Measurements from ENCODE around the gene LRRC15.

Gene LRRC15

DNA sequence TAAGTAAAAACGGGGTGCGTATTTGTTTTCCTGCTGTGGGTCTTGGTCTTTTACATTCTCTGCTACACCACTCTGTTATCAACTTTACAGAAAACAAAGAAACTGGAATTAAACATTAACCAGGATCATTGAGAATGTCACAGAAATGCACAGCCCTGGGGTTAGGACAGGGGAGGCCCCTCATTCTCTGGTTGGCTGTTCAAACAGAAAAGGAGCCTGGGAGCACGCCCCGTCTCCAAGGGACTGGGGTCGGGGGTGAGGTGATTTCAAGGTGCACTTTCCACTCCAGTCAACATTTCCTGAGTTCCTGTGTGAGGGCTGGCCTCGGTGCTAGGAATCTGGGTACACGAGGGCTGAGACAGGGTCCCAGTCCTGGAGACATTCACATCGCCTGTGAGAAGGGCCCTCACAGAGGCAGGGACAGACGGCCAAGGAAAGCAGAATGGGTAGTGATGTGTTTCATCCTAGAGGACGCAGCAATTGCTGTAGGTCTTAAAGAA lies 48.7 kb downstream of the LRRC15 start:
- Histone ChIP-seq H3F3A (ENCODE audit: control insufficient read depth, insufficient read depth) (peaks cover 4% of the 10 kb centered on the region; the same call in 1 of the 2 replicates), H3K36me3 (ENCODE audit: control insufficient read depth, low read length) (no peaks in the 10 kb centered on the region), H3K79me2 (ENCODE audit: control insufficient read depth, low read length) (no peaks in the 10 kb centered on the region), H3K9me3 (ENCODE audit: control insufficient read depth, insufficient read depth, low read length) (peaks cover 25% of the 10 kb centered on the region), H3K4me3 (ENCODE audit: low read length) (no peak overlapping the region), H3K27ac (ENCODE audit: low read depth, low read length) (no peak overlapping the region), H4K20me1 (ENCODE audit: control insufficient read depth, insufficient read depth, low read depth, low read length) (no peaks in the 10 kb centered on the region), H3K4me2 (ENCODE audit: low read length) (no peak overlapping the region), H3K9me2 (replicated peaks; ENCODE audit: control insufficient read depth, low read length) (no peaks in the 10 kb centered on the region), H3K27me3 (ENCODE audit: control insufficient read depth, low read length) (peaks cover 46% of the 10 kb centered on the region), H3K4me1 (ENCODE audit: control insufficient read depth, low read length) (no peaks in the 10 kb centered on the region)
- TF ChIP-seq EZH2phosphoT487 (IDR thresholded peaks at IDR 0.05; ENCODE audit: borderline replicate concordance, low read length): no peak
- TF ChIP-seq, protein P1, sequence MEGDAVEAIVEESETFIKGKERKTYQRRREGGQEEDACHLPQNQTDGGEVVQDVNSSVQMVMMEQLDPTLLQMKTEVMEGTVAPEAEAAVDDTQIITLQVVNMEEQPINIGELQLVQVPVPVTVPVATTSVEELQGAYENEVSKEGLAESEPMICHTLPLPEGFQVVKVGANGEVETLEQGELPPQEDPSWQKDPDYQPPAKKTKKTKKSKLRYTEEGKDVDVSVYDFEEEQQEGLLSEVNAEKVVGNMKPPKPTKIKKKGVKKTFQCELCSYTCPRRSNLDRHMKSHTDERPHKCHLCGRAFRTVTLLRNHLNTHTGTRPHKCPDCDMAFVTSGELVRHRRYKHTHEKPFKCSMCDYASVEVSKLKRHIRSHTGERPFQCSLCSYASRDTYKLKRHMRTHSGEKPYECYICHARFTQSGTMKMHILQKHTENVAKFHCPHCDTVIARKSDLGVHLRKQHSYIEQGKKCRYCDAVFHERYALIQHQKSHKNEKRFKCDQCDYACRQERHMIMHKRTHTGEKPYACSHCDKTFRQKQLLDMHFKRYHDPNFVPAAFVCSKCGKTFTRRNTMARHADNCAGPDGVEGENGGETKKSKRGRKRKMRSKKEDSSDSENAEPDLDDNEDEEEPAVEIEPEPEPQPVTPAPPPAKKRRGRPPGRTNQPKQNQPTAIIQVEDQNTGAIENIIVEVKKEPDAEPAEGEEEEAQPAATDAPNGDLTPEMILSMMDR (IDR thresholded peaks at IDR 0.05; ENCODE audit: low read depth, low read length, poor library complexity, severe bottlenecking): no peak

DNA sequence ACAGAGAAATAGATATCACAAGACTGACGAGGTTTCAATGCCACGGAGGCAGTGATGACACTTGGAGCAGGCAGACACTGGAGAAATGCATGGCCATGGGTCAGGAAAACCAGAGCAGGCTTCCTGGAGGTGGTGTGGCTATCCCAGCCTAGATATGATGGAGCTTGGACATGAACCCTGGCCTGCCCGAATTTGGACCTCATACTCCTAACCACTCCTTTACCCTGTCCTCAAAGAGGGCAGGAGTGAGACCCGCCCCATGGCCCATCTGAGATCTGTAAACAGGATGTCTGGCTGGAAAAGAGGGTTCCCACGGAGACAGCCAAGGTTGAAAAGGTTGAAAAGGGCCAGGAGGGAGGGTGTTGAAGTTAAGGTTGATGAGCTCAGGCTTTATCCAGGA lies 49.4 kb downstream of the LRRC15 start:
- Histone ChIP-seq H3K4me1 (ENCODE audit: control insufficient read depth, low read length) (peaks cover 5% of the 10 kb centered on the region), H3F3A (ENCODE audit: control insufficient read depth, insufficient read depth) (peaks cover 4% of the 10 kb centered on the region; the same call in 1 of the 2 replicates), H3K79me2 (ENCODE audit: control insufficient read depth, low read length) (no peaks in the 10 kb centered on the region), H3K9me3 (ENCODE audit: control insufficient read depth, insufficient read depth, low read length) (peaks cover 18% of the 10 kb centered on the region), H3K9me2 (replicated peaks; ENCODE audit: control insufficient read depth, low read length) (no peaks in the 10 kb centered on the region), H3K36me3 (ENCODE audit: control insufficient read depth, low read length) (no peaks in the 10 kb centered on the region), H4K20me1 (ENCODE audit: control insufficient read depth, insufficient read depth, low read depth, low read length) (no peaks in the 10 kb centered on the region), H3K27me3 (ENCODE audit: control insufficient read depth, low read length) (peaks cover 51% of the 10 kb centered on the region), H3K27ac (ENCODE audit: low read depth, low read length) (no peak overlapping the region), H3K4me3 (ENCODE audit: low read length) (no peak overlapping the region), H3K4me2 (ENCODE audit: low read length) (no peak overlapping the region)
- TF ChIP-seq, protein P1 (IDR thresholded peaks at IDR 0.05; ENCODE audit: low read depth, low read length, poor library complexity, severe bottlenecking): no peak
- no peak for TF ChIP-seq EZH2phosphoT487 (IDR thresholded peaks at IDR 0.05; ENCODE audit: borderline replicate concordance, low read length)

DNA sequence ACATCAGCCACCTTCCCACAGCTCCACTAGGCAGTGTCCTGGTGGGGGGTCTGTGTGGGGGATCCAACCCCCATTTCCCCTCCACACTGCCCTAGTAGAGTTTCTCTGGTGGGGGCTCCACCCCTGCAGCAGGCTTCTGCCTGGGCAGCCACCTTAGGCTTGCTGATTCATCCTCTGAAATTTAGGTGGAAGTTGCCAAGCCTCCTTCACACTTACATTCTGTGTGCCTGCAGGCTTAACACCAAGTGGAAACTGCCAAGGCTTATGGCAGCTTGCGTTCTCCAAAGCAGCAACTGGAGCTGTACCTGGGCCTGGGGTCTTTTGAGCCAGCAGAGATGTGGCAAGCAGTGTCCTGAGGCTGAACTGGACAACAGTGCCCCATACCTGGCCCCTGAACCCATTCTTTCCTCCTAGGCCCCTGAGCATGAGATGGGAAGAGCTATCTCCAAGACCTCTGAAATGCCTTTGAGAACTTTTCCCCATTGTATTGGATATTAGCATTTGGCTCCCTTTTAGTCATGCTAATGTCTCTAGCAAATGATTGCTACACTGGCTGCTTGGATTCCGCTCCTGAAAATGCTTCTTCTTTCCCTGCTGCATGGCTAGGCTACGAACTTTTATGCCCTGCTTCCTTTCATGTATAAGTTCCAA lies 50.9 kb downstream of the LRRC15 start:
- H3K27me3 ChIP-seq (ENCODE audit: control insufficient read depth, low read length): peaks cover 65% of the 10 kb centered on the region
- H3F3A ChIP-seq (ENCODE audit: control insufficient read depth, insufficient read depth): no peaks in the 10 kb centered on the region
- H3K9me2 ChIP-seq (replicated peaks; ENCODE audit: control insufficient read depth, low read length): no peaks in the 10 kb centered on the region
- H3K4me2 ChIP-seq (ENCODE audit: low read length): no peak overlapping the region
- H3K4me1 ChIP-seq (ENCODE audit: control insufficient read depth, low read length): peaks cover 7% of the 10 kb centered on the region
- TF ChIP-seq, protein P1 (IDR thresholded peaks at IDR 0.05; ENCODE audit: low read depth, low read length, poor library complexity, severe bottlenecking): no peak
- no peak for TF ChIP-seq EZH2phosphoT487 (IDR thresholded peaks at IDR 0.05; ENCODE audit: borderline replicate concordance, low read length)
- H3K36me3 ChIP-seq (ENCODE audit: control insufficient read depth, low read length): no peaks in the 10 kb centered on the region
- H3K79me2 ChIP-seq (ENCODE audit: control insufficient read depth, low read length): no peaks in the 10 kb centered on the region
- H3K27ac ChIP-seq (ENCODE audit: low read depth, low read length): no peak overlapping the region
- H4K20me1 ChIP-seq (ENCODE audit: control insufficient read depth, insufficient read depth, low read depth, low read length): no peaks in the 10 kb centered on the region
- H3K9me3 ChIP-seq (ENCODE audit: control insufficient read depth, insufficient read depth, low read length): peaks cover 10% of the 10 kb centered on the region
- H3K4me3 ChIP-seq (ENCODE audit: low read length): no peak overlapping the region

All from DOHH2 (cell line).